Vagina (tissue), 2 donors: ENCODE data around the gene AXL.

Experiments used
- POLR2A ChIP-seq, 2 donors: fragments of 450-650 bp; IDR thresholded peaks; one replicate each; pipeline ENCODE4 v1.6.1; 2017; ENCODE audit warnings: antibody characterized with exemption in 2 of 2, mild to moderate bottlenecking in 2 of 2, moderate library complexity in 2 of 2
- TF ChIP-seq, protein P1 (sequence below), 3 experiments: fragments of 450-650 bp in 2 of 3; fragments of 200-600 bp in 1 of 3; sonication (generic) in 1 of 3; IDR thresholded peaks; one replicate each; pipeline ENCODE4 v1.5.1; 2017 to 2019; ENCODE audit warnings: antibody characterized with exemption in 3 of 3, mild to moderate bottlenecking in 2 of 3, moderate library complexity in 2 of 3

DNA sequence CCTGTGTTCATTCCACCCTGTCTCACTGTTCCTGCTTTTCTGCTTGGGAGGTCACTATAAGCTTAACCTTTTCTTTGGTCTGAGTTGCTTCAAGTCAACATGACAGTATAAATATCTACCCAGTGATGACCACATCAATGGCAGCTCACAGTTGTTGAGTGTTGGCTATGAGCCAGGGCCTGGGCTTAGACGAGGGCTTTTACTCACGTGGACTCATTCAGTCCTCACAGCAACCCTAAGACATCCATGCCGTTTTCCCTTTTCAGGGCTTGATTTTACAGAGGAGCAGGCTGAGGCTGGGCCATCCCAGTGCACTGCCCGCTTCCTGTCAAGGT, 80.7 kb downstream of the AXL start:
- TF ChIP-seq, protein P1, sequence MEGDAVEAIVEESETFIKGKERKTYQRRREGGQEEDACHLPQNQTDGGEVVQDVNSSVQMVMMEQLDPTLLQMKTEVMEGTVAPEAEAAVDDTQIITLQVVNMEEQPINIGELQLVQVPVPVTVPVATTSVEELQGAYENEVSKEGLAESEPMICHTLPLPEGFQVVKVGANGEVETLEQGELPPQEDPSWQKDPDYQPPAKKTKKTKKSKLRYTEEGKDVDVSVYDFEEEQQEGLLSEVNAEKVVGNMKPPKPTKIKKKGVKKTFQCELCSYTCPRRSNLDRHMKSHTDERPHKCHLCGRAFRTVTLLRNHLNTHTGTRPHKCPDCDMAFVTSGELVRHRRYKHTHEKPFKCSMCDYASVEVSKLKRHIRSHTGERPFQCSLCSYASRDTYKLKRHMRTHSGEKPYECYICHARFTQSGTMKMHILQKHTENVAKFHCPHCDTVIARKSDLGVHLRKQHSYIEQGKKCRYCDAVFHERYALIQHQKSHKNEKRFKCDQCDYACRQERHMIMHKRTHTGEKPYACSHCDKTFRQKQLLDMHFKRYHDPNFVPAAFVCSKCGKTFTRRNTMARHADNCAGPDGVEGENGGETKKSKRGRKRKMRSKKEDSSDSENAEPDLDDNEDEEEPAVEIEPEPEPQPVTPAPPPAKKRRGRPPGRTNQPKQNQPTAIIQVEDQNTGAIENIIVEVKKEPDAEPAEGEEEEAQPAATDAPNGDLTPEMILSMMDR (IDR thresholded peaks at IDR 0.05) = no peak
- TF ChIP-seq POLR2A (IDR thresholded peaks at IDR 0.05) = no peak
